ENCODE measurements around the gene SLITRK3.

SLITRK3 gene

GRCh38 chr3:165169368-165169767 lies 26.8 kb downstream of the SLITRK3 start:
- Histone ChIP-seq H3K4me1 (ENCODE audit: insufficient read depth, low read length, severe bottlenecking) (no peaks in the 10 kb centered on the region), H2AFZ (ENCODE audit: low read length) (no peak overlapping the region)

GRCh38 chr3:165162883-165163282 lies 33.3 kb downstream of the SLITRK3 start:
- TF ChIP-seq EZH2 (IDR thresholded peaks at IDR 0.05; ENCODE audit: borderline replicate concordance, low read length) (no peak), CTCF (IDR thresholded peaks at IDR 0.05; ENCODE audit: low read length) (no peak)
- Histone ChIP-seq H2AFZ (ENCODE audit: low read length) (no peak overlapping the region), H3K9me2 (ENCODE audit: low read depth, low read length) (no peaks in the 10 kb centered on the region), H3K9ac (ENCODE audit: low read length) (no peak overlapping the region), H3K27me3 (ENCODE audit: insufficient read depth, low read length) (no peaks in the 10 kb centered on the region), H3K27ac (ENCODE audit: low read depth, low read length, poor library complexity, severe bottlenecking) (no peak overlapping the region), H3F3A (ENCODE audit: insufficient read depth, low read length) (no peaks in the 10 kb centered on the region), H3K4me3 (ENCODE audit: low read depth, low read length, poor library complexity, severe bottlenecking) (no peak overlapping the region), H3K9me3 (ENCODE audit: low read length) (no peaks in the 10 kb centered on the region), H3K4me1 (ENCODE audit: insufficient read depth, low read length, severe bottlenecking) (no peaks in the 10 kb centered on the region), H3K79me2 (ENCODE audit: insufficient read depth, low read length) (no peaks in the 10 kb centered on the region), H4K20me1 (ENCODE audit: insufficient read depth, low read length) (no peaks in the 10 kb centered on the region), H3K36me3 (ENCODE audit: insufficient read depth, low read length) (no peaks in the 10 kb centered on the region), H3K4me2 (ENCODE audit: low read length) (no peak overlapping the region)

More at GRCh38 chr3:165169368-165169767, 26.8 kb downstream of the SLITRK3 start:
- Histone ChIP-seq H3K27me3 (ENCODE audit: insufficient read depth, low read length) (no peaks in the 10 kb centered on the region), H4K20me1 (ENCODE audit: insufficient read depth, low read length) (no peaks in the 10 kb centered on the region), H3K4me2 (ENCODE audit: low read length) (no peak overlapping the region), H3K4me3 (ENCODE audit: low read depth, low read length, poor library complexity, severe bottlenecking) (no peak overlapping the region), H3K79me2 (ENCODE audit: insufficient read depth, low read length) (no peaks in the 10 kb centered on the region), H3K9ac (ENCODE audit: low read length) (no peak overlapping the region), H3K9me3 (ENCODE audit: low read length) (no peaks in the 10 kb centered on the region), H3K36me3 (ENCODE audit: insufficient read depth, low read length) (no peaks in the 10 kb centered on the region), H3K27ac (ENCODE audit: low read depth, low read length, poor library complexity, severe bottlenecking) (no peak overlapping the region), H3K9me2 (ENCODE audit: low read depth, low read length) (no peaks in the 10 kb centered on the region), H3F3A (ENCODE audit: insufficient read depth, low read length) (no peaks in the 10 kb centered on the region)
- no peak for TF ChIP-seq EZH2 (IDR thresholded peaks at IDR 0.05; ENCODE audit: borderline replicate concordance, low read length)
- no peak for TF ChIP-seq CTCF (IDR thresholded peaks at IDR 0.05; ENCODE audit: low read length)

- TF ChIP-seq CTCF (IDR thresholded peaks at IDR 0.05; ENCODE audit: low read length) (no peak), EZH2 (IDR thresholded peaks at IDR 0.05; ENCODE audit: borderline replicate concordance, low read length) (no peak)
Measured at GRCh38 chr3:165159760-165160421, 36.3 kb downstream of the SLITRK3 start.

More at GRCh38 chr3:165159760-165160421, 36.3 kb downstream of the SLITRK3 start:
- H3K36me3 ChIP-seq (ENCODE audit: insufficient read depth, low read length), result no peaks in the 10 kb centered on the region
- H3K27ac ChIP-seq (ENCODE audit: low read depth, low read length, poor library complexity, severe bottlenecking), result no peak overlapping the region
- H3K27me3 ChIP-seq (ENCODE audit: insufficient read depth, low read length), result no peaks in the 10 kb centered on the region
- H3F3A ChIP-seq (ENCODE audit: insufficient read depth, low read length), result no peaks in the 10 kb centered on the region
- H2AFZ ChIP-seq (ENCODE audit: low read length), result no peak overlapping the region
- no peak overlapping the region for H3K4me2 ChIP-seq (ENCODE audit: low read length)
- H4K20me1 ChIP-seq (ENCODE audit: insufficient read depth, low read length), result no peaks in the 10 kb centered on the region
- no peak overlapping the region for H3K9ac ChIP-seq (ENCODE audit: low read length)
- no peaks in the 10 kb centered on the region for H3K9me2 ChIP-seq (ENCODE audit: low read depth, low read length)
- no peaks in the 10 kb centered on the region for H3K4me1 ChIP-seq (ENCODE audit: insufficient read depth, low read length, severe bottlenecking)
- no peaks in the 10 kb centered on the region for H3K9me3 ChIP-seq (ENCODE audit: low read length)
- H3K4me3 ChIP-seq (ENCODE audit: low read depth, low read length, poor library complexity, severe bottlenecking), result no peak overlapping the region
- H3K79me2 ChIP-seq (ENCODE audit: insufficient read depth, low read length), result no peaks in the 10 kb centered on the region

Measured in OCI-LY1 (cell line).